Measurements from ENCODE around the gene VPS18.

GRCh38 chr15:40893733-40894680 is at the start of gene VPS18:
- TF ChIP-seq EZH2 (IDR thresholded peaks at IDR 0.05; ENCODE audit: low read depth, unreplicated experiment) (no peak), POLR2AphosphoS5 (IDR thresholded peaks at IDR 0.05; ENCODE audit: low read depth) (peak; percentile 47; the same call in 1 of the 2 replicates), JUNB (IDR thresholded peaks at IDR 0.05; ENCODE audit: unreplicated experiment) (no peak), CREB1 (CRISPR knock-in tag; IDR thresholded peaks at IDR 0.05; ENCODE audit: low read depth) (peak; percentile 95), EZH2phosphoT487 (IDR thresholded peaks at IDR 0.05; ENCODE audit: unreplicated experiment) (no peak), STAT1 (IDR thresholded peaks at IDR 0.05; ENCODE audit: unreplicated experiment) (no peak), ZNF331 (CRISPR knock-in tag; IDR thresholded peaks at IDR 0.05; ENCODE audit: low read depth) (no peak)
- TF ChIP-seq, protein P1, sequence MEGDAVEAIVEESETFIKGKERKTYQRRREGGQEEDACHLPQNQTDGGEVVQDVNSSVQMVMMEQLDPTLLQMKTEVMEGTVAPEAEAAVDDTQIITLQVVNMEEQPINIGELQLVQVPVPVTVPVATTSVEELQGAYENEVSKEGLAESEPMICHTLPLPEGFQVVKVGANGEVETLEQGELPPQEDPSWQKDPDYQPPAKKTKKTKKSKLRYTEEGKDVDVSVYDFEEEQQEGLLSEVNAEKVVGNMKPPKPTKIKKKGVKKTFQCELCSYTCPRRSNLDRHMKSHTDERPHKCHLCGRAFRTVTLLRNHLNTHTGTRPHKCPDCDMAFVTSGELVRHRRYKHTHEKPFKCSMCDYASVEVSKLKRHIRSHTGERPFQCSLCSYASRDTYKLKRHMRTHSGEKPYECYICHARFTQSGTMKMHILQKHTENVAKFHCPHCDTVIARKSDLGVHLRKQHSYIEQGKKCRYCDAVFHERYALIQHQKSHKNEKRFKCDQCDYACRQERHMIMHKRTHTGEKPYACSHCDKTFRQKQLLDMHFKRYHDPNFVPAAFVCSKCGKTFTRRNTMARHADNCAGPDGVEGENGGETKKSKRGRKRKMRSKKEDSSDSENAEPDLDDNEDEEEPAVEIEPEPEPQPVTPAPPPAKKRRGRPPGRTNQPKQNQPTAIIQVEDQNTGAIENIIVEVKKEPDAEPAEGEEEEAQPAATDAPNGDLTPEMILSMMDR (conservative IDR thresholded peaks at IDR 0.05; ENCODE audit: low read depth in 2 of 2) = peak; percentile 48 to 93
- TF ChIP-seq, protein P2, sequence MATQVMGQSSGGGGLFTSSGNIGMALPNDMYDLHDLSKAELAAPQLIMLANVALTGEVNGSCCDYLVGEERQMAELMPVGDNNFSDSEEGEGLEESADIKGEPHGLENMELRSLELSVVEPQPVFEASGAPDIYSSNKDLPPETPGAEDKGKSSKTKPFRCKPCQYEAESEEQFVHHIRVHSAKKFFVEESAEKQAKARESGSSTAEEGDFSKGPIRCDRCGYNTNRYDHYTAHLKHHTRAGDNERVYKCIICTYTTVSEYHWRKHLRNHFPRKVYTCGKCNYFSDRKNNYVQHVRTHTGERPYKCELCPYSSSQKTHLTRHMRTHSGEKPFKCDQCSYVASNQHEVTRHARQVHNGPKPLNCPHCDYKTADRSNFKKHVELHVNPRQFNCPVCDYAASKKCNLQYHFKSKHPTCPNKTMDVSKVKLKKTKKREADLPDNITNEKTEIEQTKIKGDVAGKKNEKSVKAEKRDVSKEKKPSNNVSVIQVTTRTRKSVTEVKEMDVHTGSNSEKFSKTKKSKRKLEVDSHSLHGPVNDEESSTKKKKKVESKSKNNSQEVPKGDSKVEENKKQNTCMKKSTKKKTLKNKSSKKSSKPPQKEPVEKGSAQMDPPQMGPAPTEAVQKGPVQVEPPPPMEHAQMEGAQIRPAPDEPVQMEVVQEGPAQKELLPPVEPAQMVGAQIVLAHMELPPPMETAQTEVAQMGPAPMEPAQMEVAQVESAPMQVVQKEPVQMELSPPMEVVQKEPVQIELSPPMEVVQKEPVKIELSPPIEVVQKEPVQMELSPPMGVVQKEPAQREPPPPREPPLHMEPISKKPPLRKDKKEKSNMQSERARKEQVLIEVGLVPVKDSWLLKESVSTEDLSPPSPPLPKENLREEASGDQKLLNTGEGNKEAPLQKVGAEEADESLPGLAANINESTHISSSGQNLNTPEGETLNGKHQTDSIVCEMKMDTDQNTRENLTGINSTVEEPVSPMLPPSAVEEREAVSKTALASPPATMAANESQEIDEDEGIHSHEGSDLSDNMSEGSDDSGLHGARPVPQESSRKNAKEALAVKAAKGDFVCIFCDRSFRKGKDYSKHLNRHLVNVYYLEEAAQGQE (IDR thresholded peaks at IDR 0.05; ENCODE audit: unreplicated experiment) = no peak
